ENCODE data around the gene SLC16A3.

- TF ChIP-seq CTCF (IDR thresholded peaks at IDR 0.05): no peak
- no peak for TF ChIP-seq POLR2A (IDR thresholded peaks at IDR 0.05)
Observed at GRCh38 chr17:82195675-82196672, 32.9 kb upstream of the SLC16A3 start.

Data from body of pancreas (tissue), 4 donors.